K562 (cell line): ENCODE data around the gene CST3. TPM values are rescaled to one million over a fixed set of nuclear protein-coding genes. Genes with fewer than 3 reads are reported as not detected.

ENCODE experiments used
- ATAC-seq: fragments of 200-7000 bp; cut with Tn5 transposase; 3 replicates; pipeline ENCODE4 v1.9.1; 2020; ENCODE audit warnings: moderate library complexity
- BruUV-seq: library from RNA; stranded (reverse); fragments of 400-500 nt; replicated peaks from 2 replicates; lab custom pipeline; 2021; lab: Mats Ljungman, UMichigan
- CTCF ChIA-PET: fragments of 300-600 bp; formaldehyde crosslinking; extraction: SDS; loops from one replicate; lab custom pipeline; 2021; ENCODE audit warnings: low intra/inter-chr PET ratio; lab: Yijun Ruan, JAX
- POLR2A ChIA-PET: fragments of 300-600, 350-650 bp; sonication (Branson Sonifier 250); formaldehyde crosslinking; extraction: SDS; loops from one replicate; lab custom pipeline; 2021; ENCODE audit warnings: antibody characterized with exemption, inconsistent platforms; lab: Yijun Ruan, JAX
- DNase-seq, 4 experiments: peaks; one replicate each; pipeline versions ENCODE4 v3.0.0 to v3.0.0-alpha.2; 2011 to 2018; ENCODE audit warnings: low spot score in 3 of 4, mixed read lengths in 3 of 4; ENCODE audit errors: extremely low read depth in 1 of 4
- FAIRE-seq: peaks from 2 replicates; lab custom pipeline; 2011; peaks lifted over from hg19 to GRCh38; lab: Jason Lieb, UNC
- H2AFZ ChIP-seq: 2 replicates; pipeline ENCODE4 v1.6.0; 2011; ENCODE audit warnings: low read depth, low read length, control low read depth, inconsistent platforms
- H3K27ac ChIP-seq: fragments of 200-600 bp; 3 replicates; pipeline ENCODE4 v1.8.0; 2011; ENCODE audit warnings: low read depth, mild to moderate bottlenecking, control low read depth, inconsistent platforms, low read length, moderate library complexity, mixed read lengths; ENCODE audit errors: extremely low read depth
- H3K27me3 ChIP-seq, 2 experiments: fragments of 300-600 bp in 1 of 2; 2 replicates in 1 of 2; 3 replicates in 1 of 2; pipeline versions ENCODE4 v1.6.0 to v1.8.0; 2011; ENCODE audit warnings: inconsistent platforms in 2 of 2, low read length in 2 of 2, mild to moderate bottlenecking in 1 of 2, mixed read lengths in 1 of 2, moderate library complexity in 1 of 2; ENCODE audit not compliant: control insufficient read depth in 2 of 2, insufficient read depth in 2 of 2
- H3K36me3 ChIP-seq: fragments of 300-600 bp; 3 replicates; pipeline ENCODE4 v1.8.0; 2011; ENCODE audit warnings: mild to moderate bottlenecking, low read length, inconsistent platforms; ENCODE audit not compliant: control insufficient read depth, insufficient read depth
- H3K4me1 ChIP-seq, 2 experiments: fragments of 200-600 bp in 1 of 2; replicated peaks in 1 of 2; 2 replicates in 1 of 2; 3 replicates in 1 of 2; pipeline versions ENCODE4 v1.5.1 to v1.8.0; 2011; ENCODE audit warnings: inconsistent platforms in 2 of 2, low read length in 2 of 2, mild to moderate bottlenecking in 1 of 2, mixed read lengths in 1 of 2, moderate library complexity in 1 of 2; ENCODE audit not compliant: control insufficient read depth in 2 of 2, insufficient read depth in 2 of 2
- H3K4me2 ChIP-seq: 2 replicates; pipeline ENCODE4 v1.6.1; 2011; ENCODE audit warnings: low read length, control low read depth, inconsistent platforms, mixed read lengths; ENCODE audit not compliant: insufficient read depth
- H3K4me3 ChIP-seq: fragments of 200-600 bp; sonication (generic), shearing (Covaris generic); 2 replicates; pipeline ENCODE4 v1.5.1; 2016; ENCODE audit warnings: control low read depth, inconsistent platforms
- H3K79me2 ChIP-seq: fragments of 200-600 bp; 3 replicates; pipeline ENCODE4 v1.8.0; 2011; ENCODE audit warnings: low read length, inconsistent platforms; ENCODE audit not compliant: control insufficient read depth, insufficient read depth
- H3K9ac ChIP-seq, 2 experiments: 2 replicates each; pipeline versions ENCODE4 v1.6.0 to v1.6.1; 2011; ENCODE audit warnings: low read depth in 2 of 2, low read length in 2 of 2, control low read depth in 1 of 2, inconsistent platforms in 1 of 2, mild to moderate bottlenecking in 1 of 2, mixed read lengths in 1 of 2; ENCODE audit not compliant: insufficient read depth in 1 of 2
- H3K9me1 ChIP-seq: one replicate; pipeline ENCODE4 v1.6.0; 2011; ENCODE audit warnings: inconsistent platforms, mild to moderate bottlenecking, low read length, moderate library complexity; ENCODE audit not compliant: control insufficient read depth, insufficient read depth
- H3K9me3 ChIP-seq: replicated peaks from 2 replicates; pipeline ENCODE4 v1.5.1; 2011; ENCODE audit warnings: low read depth, low read length, inconsistent platforms; ENCODE audit not compliant: control insufficient read depth, insufficient read depth
- H4K20me1 ChIP-seq: replicated peaks from 2 replicates; pipeline ENCODE4 v1.6.1; 2011; ENCODE audit warnings: low read length, inconsistent platforms, mixed read lengths; ENCODE audit not compliant: control insufficient read depth, insufficient read depth
- BCOR ChIP-seq: fragments of 450-650 bp; IDR thresholded peaks from 2 replicates; pipeline ENCODE4 v1.6.1; 2016
- CREM ChIP-seq: IDR thresholded peaks from 2 replicates; pipeline ENCODE4 v1.6.1; 2014; ENCODE audit warnings: antibody characterized with exemption, low read depth
- FIP1L1 ChIP-seq: fragments of 200-400 bp; formaldehyde crosslinking; IDR thresholded peaks from 2 replicates; pipeline ENCODE4 v1.6.1; 2018; ENCODE audit warnings: mild to moderate bottlenecking, low read depth, low read length; ENCODE audit not compliant: poor library complexity, severe bottlenecking
- MAX ChIP-seq: sonication (generic); formaldehyde crosslinking; IDR thresholded peaks from 2 replicates; pipeline ENCODE4 v1.9.0; 2022; ENCODE audit warnings: mild to moderate bottlenecking, missing genetic modification reagents
- RBM25 ChIP-seq: fragments of 200-400 bp; formaldehyde crosslinking; IDR thresholded peaks from 2 replicates; pipeline ENCODE4 v1.6.1; 2018; ENCODE audit warnings: low read length, low read depth, moderate library complexity; ENCODE audit not compliant: severe bottlenecking
- TEAD4 ChIP-seq, 2 experiments: sonication (generic) in 1 of 2; formaldehyde crosslinking in 1 of 2; IDR thresholded peaks; 2 replicates each; pipeline versions ENCODE4 v1.6.1 to v1.8.0; 2012 to 2022; ENCODE audit warnings: borderline replicate concordance in 1 of 2, inconsistent platforms in 1 of 2, low read length in 1 of 2, mild to moderate bottlenecking in 1 of 2, missing genetic modification reagents in 1 of 2
- XRCC3 ChIP-seq: fragments of 450-650 bp; IDR thresholded peaks from 2 replicates; pipeline ENCODE4 v1.6.1; 2017; ENCODE audit warnings: mild to moderate bottlenecking, moderate library complexity
- ZNF655 ChIP-seq: fragments of 250-450 bp; sonication (Bioruptor Pico); IDR thresholded peaks from 2 replicates; pipeline ENCODE4 v1.5.0; 2021
- ZNF79 ChIP-seq: fragments of 250-450 bp; sonication (Bioruptor Pico); IDR thresholded peaks from 2 replicates; pipeline ENCODE4 v1.4.0; 2020; ENCODE audit warnings: low read depth, mild to moderate bottlenecking, moderate library complexity
- WGBS: fragments of 100-300 bp; shearing (Covaris generic); methylation state at CpG from one replicate; pipeline ENCODE4 v1.1.6; 2016; ENCODE audit warnings: low coverage, mixed read lengths; ENCODE audit not compliant: insufficient coverage; ENCODE audit errors: missing lambda C conversion rate; 5-methylcytosine and 5-hydroxymethylcytosine counted together
- in situ Hi-C: fragments of 300-500 bp; cut with MboI; formaldehyde crosslinking; loops from 4 replicates; pipeline ENCODE4 v1.15.0; 2018; ENCODE audit warnings: inconsistent platforms, mixed read lengths
- intact Hi-C: fragments of 100-400 bp; cut with micrococcal nuclease; formaldehyde crosslinking; loops from 2 replicates; pipeline ENCODE4 v1.14.2; 2022
- polyA plus RNA-seq, 8 experiments: library from polyadenylated mRNA; depleted of rRNA in 4 of 8; stranded (reverse) in 5 of 8; unstranded in 3 of 8; fragments of >200 nt; fragmentation: Nextera tagmentation in 2 of 8; fragmentation: Illumina TruSeq in 1 of 8; extraction: Ambion mirVana in 2 of 8; extraction: Trizol in 1 of 8; gene quantifications; 2 replicates each; pipeline versions ENCODE4 v1.2.1 to v1.2.3, GENCODE V29; 2011 to 2014; ENCODE audit warnings: inconsistent platforms in 1 of 8, missing spikeins in 1 of 8
- total RNA-seq, 7 experiments: library from RNA; depleted of rRNA in 6 of 7; stranded (reverse); fragments of >200 nt in 6 of 7; fragmentation: Illumina TruSeq in 2 of 7; extraction: Trizol in 2 of 7; gene quantifications; 2 replicates each; pipeline versions ENCODE4 v1.2.1 to v1.2.3, GENCODE V29; 2011 to 2021; ENCODE audit warnings: low replicate concordance in 1 of 7
- TF ChIP-seq, protein P1 (sequence below), 2 experiments: fragments of 450-650 bp in 1 of 2; sonication (generic) in 1 of 2; formaldehyde crosslinking; conservative IDR thresholded peaks; 2 replicates each; pipeline versions ENCODE4 v1.4.0 to v1.8.1; 2020 to 2022; ENCODE audit warnings: mild to moderate bottlenecking in 1 of 2, missing genetic modification reagents in 1 of 2
- TF ChIP-seq, protein P2 (sequence below), 2 experiments: fragments of 450-650 bp; IDR thresholded peaks; 2 replicates each; pipeline ENCODE4 v1.6.1; 2016

CST3 gene
- total and polyA plus RNA-seq, 9 of the 15 experiments (the other 6 are each of a cell fraction or from before 2014, with no cell fraction given): 8.7 to 113 (median 48.5) TPM

GRCh38 chr20:23663180-23663579, 25.4 kb upstream of the CST3 start:
- intact Hi-C loops (no loop called here), in situ Hi-C loops (no loop called here)
- POLR2A ChIA-PET: no interaction called here
- H2AFZ ChIP-seq: no peak overlapping the region
- no peaks in the 10 kb centered on the region for H3K79me2 ChIP-seq
- no peak overlapping the region for H3K27ac ChIP-seq
- no peaks in the 10 kb centered on the region for H3K27me3 ChIP-seq
- FAIRE-seq (no peak), DNase-seq (no peak), ATAC-seq (no peak)
- WGBS: 11% methylated on average over 5 of the region's 6 CpGs
- H3K4me2 ChIP-seq: no peak overlapping the region
- no peak overlapping the region for H3K4me3 ChIP-seq
- no peaks in the 10 kb centered on the region for H3K9me1 ChIP-seq
- CTCF ChIA-PET: no interaction called here
- no TSS peak for BruUV-seq
- no peaks in the 10 kb centered on the region for H3K36me3 ChIP-seq
- H3K9ac ChIP-seq: no peak overlapping the region
- H3K9me3 ChIP-seq: no peaks in the 10 kb centered on the region
- H4K20me1 ChIP-seq: no peaks in the 10 kb centered on the region
- TF ChIP-seq TEAD4 (IDR thresholded peaks at IDR 0.05; ENCODE audit: low read length): no peak
- no peak for TF ChIP-seq TEAD4 (CRISPR knock-in tag; IDR thresholded peaks at IDR 0.05; ENCODE audit: borderline replicate concordance)
- TF ChIP-seq CREM: no peak
- TF ChIP-seq FIP1L1: no peak
- TF ChIP-seq RBM25: no peak
- TF ChIP-seq XRCC3: no peak
- TF ChIP-seq, protein P1, sequence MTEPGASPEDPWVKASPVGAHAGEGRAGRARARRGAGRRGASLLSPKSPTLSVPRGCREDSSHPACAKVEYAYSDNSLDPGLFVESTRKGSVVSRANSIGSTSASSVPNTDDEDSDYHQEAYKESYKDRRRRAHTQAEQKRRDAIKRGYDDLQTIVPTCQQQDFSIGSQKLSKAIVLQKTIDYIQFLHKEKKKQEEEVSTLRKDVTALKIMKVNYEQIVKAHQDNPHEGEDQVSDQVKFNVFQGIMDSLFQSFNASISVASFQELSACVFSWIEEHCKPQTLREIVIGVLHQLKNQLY (CRISPR knock-in tag; conservative IDR thresholded peaks at IDR 0.05): no peak
- TF ChIP-seq BCOR: no peak
- no peak for TF ChIP-seq ZNF655 (CRISPR knock-in tag)
- no peak for TF ChIP-seq ZNF79 (CRISPR knock-in tag)
- TF ChIP-seq, protein P2, sequence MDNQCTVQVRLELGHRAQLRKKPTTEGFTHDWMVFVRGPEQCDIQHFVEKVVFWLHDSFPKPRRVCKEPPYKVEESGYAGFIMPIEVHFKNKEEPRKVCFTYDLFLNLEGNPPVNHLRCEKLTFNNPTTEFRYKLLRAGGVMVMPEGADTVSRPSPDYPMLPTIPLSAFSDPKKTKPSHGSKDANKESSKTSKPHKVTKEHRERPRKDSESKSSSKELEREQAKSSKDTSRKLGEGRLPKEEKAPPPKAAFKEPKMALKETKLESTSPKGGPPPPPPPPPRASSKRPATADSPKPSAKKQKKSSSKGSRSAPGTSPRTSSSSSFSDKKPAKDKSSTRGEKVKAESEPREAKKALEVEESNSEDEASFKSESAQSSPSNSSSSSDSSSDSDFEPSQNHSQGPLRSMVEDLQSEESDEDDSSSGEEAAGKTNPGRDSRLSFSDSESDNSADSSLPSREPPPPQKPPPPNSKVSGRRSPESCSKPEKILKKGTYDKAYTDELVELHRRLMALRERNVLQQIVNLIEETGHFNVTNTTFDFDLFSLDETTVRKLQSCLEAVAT (IDR thresholded peaks at IDR 0.05): no peak
- TF ChIP-seq MAX (CRISPR knock-in tag): no peak
- peaks cover 4 to 14% of the 10 kb centered on the region in 2 experiments; a peak in 4 of 5 replicates for H3K4me1 ChIP-seq
